Fibroblast of villous mesenchyme (primary cell): Measurements from ENCODE around the gene NUCKS1. TPM values are rescaled to one million over a fixed set of nuclear protein-coding genes. Genes with fewer than 3 reads are reported as not detected.

Experiments
- DNase-seq: peaks from one replicate; pipeline ENCODE4 v3.0.0-alpha.2; 2010; ENCODE audit warnings: low read depth
- H3K4me3 ChIP-seq: 2 replicates; pipeline ENCODE4 v1.5.1; 2011; ENCODE audit warnings: low read depth, mild to moderate bottlenecking, low read length
- total RNA-seq: library from RNA; depleted of rRNA; stranded (reverse); fragments of >200 nt; gene quantifications from 2 replicates; pipeline ENCODE4 v1.2.3, GENCODE V29; 2012
- TF ChIP-seq, protein P1 (sequence below): IDR thresholded peaks from 2 replicates; pipeline ENCODE4 v1.5.1; 2012; ENCODE audit warnings: low read depth, mild to moderate bottlenecking, low read length; ENCODE audit not compliant: insufficient read depth

Gene NUCKS1, protein sequence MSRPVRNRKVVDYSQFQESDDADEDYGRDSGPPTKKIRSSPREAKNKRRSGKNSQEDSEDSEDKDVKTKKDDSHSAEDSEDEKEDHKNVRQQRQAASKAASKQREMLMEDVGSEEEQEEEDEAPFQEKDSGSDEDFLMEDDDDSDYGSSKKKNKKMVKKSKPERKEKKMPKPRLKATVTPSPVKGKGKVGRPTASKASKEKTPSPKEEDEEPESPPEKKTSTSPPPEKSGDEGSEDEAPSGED
- 206 and 233 TPM in 2 replicates for total RNA-seq

DNA sequence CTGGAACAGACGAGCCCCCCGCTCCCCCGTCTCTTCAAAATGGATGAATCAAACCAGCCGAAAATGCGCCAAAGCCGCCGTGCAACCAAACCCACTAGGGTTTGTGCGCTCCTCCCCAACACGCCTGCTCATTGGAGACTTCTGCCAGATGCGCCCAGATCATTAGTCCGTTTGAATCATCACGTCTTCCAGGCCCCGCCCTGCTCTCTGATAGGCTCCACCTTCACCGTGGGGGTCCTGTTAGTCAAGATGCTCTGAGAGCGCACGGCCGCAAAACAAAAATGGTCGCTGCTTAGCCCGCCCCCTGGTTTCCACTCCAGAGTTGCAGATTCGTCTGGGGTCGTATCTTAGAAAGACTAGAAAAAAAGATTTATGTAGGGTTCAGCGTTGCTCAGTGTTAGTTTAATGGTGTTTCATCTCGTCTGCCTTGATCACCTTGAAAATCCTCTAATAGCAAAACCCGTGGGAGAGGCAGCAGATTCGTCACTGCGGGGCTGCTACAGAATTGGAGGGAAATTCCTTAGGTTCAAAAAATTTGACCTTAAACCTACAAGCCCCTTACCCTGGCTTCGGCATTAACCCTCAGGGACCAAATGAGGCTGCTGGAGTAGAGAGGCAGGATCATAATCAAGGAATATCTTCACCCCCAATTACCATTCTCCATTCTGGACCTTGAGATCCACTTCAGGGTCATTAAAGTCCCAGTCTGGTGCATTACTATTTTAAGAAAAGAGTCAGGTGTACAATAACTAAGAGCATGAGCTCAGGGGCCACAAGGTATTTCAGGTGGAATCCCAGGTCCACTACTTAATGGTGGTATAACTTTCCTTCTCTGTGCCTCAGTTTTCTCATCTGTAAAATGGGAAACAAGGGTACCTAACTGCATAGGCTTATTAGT, at the start of gene NUCKS1:
TSS of gene NUCKS1 (minus strand) at position 45 of the 898 bp plus-strand sequence. CDS start 209 bp downstream, outside the sequence.
- TF ChIP-seq, protein P1, sequence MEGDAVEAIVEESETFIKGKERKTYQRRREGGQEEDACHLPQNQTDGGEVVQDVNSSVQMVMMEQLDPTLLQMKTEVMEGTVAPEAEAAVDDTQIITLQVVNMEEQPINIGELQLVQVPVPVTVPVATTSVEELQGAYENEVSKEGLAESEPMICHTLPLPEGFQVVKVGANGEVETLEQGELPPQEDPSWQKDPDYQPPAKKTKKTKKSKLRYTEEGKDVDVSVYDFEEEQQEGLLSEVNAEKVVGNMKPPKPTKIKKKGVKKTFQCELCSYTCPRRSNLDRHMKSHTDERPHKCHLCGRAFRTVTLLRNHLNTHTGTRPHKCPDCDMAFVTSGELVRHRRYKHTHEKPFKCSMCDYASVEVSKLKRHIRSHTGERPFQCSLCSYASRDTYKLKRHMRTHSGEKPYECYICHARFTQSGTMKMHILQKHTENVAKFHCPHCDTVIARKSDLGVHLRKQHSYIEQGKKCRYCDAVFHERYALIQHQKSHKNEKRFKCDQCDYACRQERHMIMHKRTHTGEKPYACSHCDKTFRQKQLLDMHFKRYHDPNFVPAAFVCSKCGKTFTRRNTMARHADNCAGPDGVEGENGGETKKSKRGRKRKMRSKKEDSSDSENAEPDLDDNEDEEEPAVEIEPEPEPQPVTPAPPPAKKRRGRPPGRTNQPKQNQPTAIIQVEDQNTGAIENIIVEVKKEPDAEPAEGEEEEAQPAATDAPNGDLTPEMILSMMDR = peak; percentile 24
- H3K4me3 ChIP-seq = peak within 1 kb of the TSS; percentile 67
- peak; percentile 99 for DNase-seq

DNA sequence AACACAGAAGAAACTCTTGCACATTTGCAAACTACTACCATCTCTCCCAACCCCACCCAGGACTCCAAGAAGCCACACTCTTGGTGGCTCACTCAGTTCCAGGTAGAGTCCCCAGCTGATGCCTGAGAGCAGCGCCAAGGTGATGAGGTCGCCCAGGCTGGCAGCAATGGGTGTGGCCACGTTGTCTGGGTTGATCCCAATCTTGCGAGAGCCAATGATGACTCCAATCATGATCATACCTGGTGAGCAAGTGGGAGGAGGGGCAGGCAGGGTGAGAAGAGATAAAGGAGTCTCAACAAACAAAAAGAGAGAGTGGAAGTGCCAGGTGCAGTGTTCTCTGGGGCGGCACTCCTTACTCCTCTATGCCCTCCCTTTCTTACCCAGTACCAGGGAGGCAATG, 48.6 kb upstream of the NUCKS1 start:
- H3K4me3 ChIP-seq = no peak overlapping the region
- no peak for DNase-seq
- TF ChIP-seq, protein P1 = no peak

DNA sequence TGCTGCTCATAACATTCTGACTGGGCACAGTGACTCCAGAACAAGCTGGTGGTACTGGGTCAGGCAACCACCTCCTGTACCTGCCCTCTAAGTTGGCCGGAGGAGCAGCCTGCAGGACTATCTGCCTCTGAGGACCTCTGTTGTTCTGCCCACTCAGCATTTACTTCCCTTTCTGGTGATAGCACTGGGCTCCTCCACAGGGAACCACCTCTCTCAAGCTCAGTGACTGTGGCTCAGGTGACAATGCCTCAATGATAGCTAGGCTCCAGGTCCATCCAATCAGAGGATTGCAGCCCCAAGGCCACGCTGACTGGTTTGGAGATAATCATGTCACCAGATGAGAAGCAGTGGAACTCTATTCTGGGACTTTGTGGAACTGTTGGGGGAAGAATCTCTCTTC, 47.2 kb upstream of the NUCKS1 start:
- DNase-seq = no peak
- TF ChIP-seq, protein P1 = no peak
- H3K4me3 ChIP-seq = no peak overlapping the region

DNA sequence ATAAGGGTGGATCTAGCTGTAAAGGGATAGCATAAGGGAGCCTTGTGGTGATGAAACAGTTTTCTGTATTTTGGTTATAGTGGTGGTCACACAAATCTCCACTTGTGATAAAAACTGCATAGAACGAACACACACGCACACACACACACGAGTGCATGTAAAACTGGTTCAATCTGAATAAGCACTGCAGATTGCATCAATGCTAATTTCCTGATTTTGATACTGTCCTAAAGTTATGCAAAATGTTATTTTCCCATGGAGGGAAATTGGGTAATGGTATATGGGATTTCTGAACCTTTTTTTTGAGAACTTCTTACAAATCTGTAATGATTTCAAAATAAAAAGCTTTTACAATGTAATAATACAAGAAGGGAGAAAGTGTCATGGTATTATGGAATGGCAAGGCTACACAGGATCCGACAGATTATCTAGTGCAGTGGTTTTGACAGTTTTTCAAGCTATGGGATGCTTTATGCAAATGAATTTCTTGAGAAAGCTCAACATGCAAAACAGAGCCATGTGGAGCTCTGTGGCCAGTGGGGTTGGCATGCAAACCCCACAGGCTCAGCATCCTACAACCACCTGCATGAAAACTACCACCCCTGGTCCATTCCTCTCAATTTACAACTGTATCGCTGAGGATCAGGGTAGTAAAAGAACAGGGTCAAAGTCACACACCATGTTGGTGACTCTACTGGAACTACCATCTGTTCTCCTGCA, 44.2 kb upstream of the NUCKS1 start:
- DNase-seq = no peak
- no peak overlapping the region for H3K4me3 ChIP-seq

DNA sequence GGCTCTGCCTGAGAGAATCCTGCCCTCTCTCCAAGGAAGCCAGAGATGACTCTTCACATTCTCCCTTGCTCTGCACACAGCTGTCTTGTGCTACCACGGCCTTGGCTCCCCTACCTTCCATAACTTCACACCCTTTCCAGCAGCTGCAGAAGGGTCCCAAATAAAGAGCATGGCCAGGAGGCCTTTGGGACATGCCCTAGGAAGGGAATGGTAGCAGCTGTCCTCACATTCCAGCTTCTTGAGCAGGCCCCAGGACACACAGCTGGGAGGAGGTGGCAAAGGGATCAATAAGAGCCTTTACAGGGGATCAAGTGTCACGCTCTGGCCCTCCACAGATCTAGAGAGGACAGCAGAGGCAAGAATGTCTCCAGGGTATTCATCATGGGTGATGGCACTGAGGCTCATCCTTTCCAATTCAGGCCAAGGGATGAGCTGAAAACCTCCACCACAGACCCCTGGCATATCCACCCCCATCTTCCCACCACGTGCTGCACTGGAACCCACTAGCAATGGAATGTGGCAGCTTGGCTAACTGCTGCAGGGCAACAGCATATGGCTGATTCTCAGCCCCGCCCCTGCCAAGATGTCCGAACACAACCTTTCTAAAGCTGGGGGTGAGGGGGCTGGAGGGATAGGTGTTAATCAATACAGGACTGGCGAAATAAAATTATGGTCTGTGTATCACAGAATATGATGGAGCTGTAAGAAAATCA, 43.1 kb upstream of the NUCKS1 start:
- DNase-seq = no peak
- no peak overlapping the region for H3K4me3 ChIP-seq
- TF ChIP-seq, protein P1 = no peak

More for the DNA sequence above, 44.2 kb upstream of the NUCKS1 start:
- TF ChIP-seq, protein P1 = no peak

DNA sequence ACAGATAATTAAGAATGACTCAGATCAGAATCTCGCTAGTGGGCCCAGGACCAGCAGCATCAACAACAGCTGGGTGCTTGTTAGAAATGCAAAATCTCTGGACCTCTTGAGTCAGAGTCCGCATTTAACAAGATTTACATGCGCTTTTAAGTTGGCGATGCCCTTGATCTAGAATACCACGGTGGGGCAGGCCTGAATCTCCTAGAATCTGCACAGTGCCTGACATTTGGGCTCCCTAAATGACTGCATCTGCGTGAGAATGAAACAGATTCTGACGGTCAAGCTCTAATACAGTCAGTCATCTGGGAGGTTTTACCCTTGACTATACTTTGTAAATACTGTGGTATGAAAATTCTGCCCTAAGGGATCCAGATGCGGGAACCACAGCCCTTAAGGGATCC, 42.5 kb upstream of the NUCKS1 start:
- H3K4me3 ChIP-seq = no peak overlapping the region
- TF ChIP-seq, protein P1 = no peak
- DNase-seq = no peak
